SK-N-SH (cell line): ENCODE data around the gene PTPN12. TPM values are rescaled to one million over a fixed set of nuclear protein-coding genes. Genes with fewer than 3 reads are reported as not detected.
"Not testable (repeated sequence)": the region's sequence is repeated elsewhere in the genome, so short reads cannot be mapped to it uniquely, and the experiment has no call there.

ENCODE experiments used
- CTCF ChIA-PET: fragments of 300-600, 350-600 bp; formaldehyde crosslinking; extraction: SDS; loops from one replicate; lab custom pipeline; 2021; lab: Yijun Ruan, JAX
- POLR2A ChIA-PET: fragments of 350-600 bp; sonication (Branson Sonifier 250); formaldehyde crosslinking; extraction: SDS; loops from one replicate; lab custom pipeline; 2020; ENCODE audit warnings: antibody characterized with exemption, inconsistent platforms; lab: Yijun Ruan, JAX
- DNase-seq: peaks from one replicate; pipeline ENCODE4 v3.0.0; 2012
- H2AFZ ChIP-seq: fragments of 200-600 bp; sonication (generic); 2 replicates; pipeline ENCODE4 v1.8.1; 2016; ENCODE audit warnings: antibody characterized with exemption, mild to moderate bottlenecking, low read depth
- H3F3A ChIP-seq: fragments of 200-600 bp; sonication (generic); replicated peaks from 2 replicates; pipeline ENCODE3; 2016; ENCODE audit warnings: antibody characterized with exemption, mild to moderate bottlenecking; ENCODE audit not compliant: insufficient read depth
- H3K27ac ChIP-seq, 2 experiments: fragments of 200-500 bp in 1 of 2; fragments of 200-600 bp in 1 of 2; sonication (Bioruptor generic) in 1 of 2; sonication (generic), shearing (Covaris generic) in 1 of 2; 2 replicates each; pipeline versions ENCODE4 v1.5.1 to v1.6.1; 2014 to 2016; ENCODE audit warnings: low read depth in 2 of 2, inconsistent platforms in 1 of 2, low read length in 1 of 2, mild to moderate bottlenecking in 1 of 2, mixed read lengths in 1 of 2
- H3K27me3 ChIP-seq: fragments of 200-600 bp; sonication (generic), shearing (Covaris generic); 2 replicates; pipeline ENCODE4 v1.6.1; 2016; ENCODE audit warnings: mixed run types; ENCODE audit not compliant: insufficient read depth
- H3K36me3 ChIP-seq, 2 experiments: fragments of 200-500 bp in 1 of 2; fragments of 200-600 bp in 1 of 2; sonication (Bioruptor generic) in 1 of 2; sonication (generic) in 1 of 2; replicated peaks in 1 of 2; 2 replicates each; pipeline versions ENCODE3 to v1.5.1; 2014 to 2016; ENCODE audit warnings: low read length in 1 of 2, mild to moderate bottlenecking in 1 of 2; ENCODE audit not compliant: insufficient read depth in 2 of 2, control insufficient read depth in 1 of 2
- H3K4me1 ChIP-seq, 2 experiments: fragments of 200-500 bp in 1 of 2; fragments of 200-600 bp in 1 of 2; sonication (Bioruptor generic) in 1 of 2; sonication (generic), shearing (Covaris generic) in 1 of 2; 2 replicates each; pipeline versions ENCODE4 v1.5.1 to v1.6.1; 2014 to 2016; ENCODE audit warnings: low read depth in 1 of 2, low read length in 1 of 2, mixed run types in 1 of 2; ENCODE audit not compliant: insufficient read depth in 2 of 2, control insufficient read depth in 1 of 2
- H3K4me2 ChIP-seq: fragments of 200-600 bp; sonication (generic), shearing (Covaris generic); 2 replicates; pipeline ENCODE4 v1.6.1; 2017; ENCODE audit warnings: mixed run types
- H3K4me3 ChIP-seq, 2 experiments: fragments of 200-500 bp in 1 of 2; fragments of 200-600 bp in 1 of 2; sonication (Bioruptor generic) in 1 of 2; sonication (generic), shearing (Covaris generic) in 1 of 2; 2 replicates each; pipeline versions ENCODE4 v1.5.1 to v1.8.1; 2014 to 2016; ENCODE audit warnings: low read depth in 2 of 2, inconsistent platforms in 1 of 2, low read length in 1 of 2, mild to moderate bottlenecking in 1 of 2, mixed read lengths in 1 of 2, moderate library complexity in 1 of 2
- H3K79me2 ChIP-seq: fragments of 200-600 bp; sonication (generic); 2 replicates; pipeline ENCODE4 v1.8.1; 2017; ENCODE audit warnings: mild to moderate bottlenecking; ENCODE audit not compliant: insufficient read depth
- H3K9ac ChIP-seq: fragments of 200-600 bp; sonication (generic); 2 replicates; pipeline ENCODE4 v1.6.1; 2017; ENCODE audit warnings: mixed run types
- H3K9me2 ChIP-seq: fragments of 200-600 bp; sonication (generic); 2 replicates; pipeline ENCODE4 v1.6.1; 2017; ENCODE audit warnings: mixed run types
- H3K9me3 ChIP-seq: fragments of 200-600 bp; sonication (generic); 2 replicates; pipeline ENCODE4 v1.6.1; 2017; ENCODE audit warnings: mixed run types, mild to moderate bottlenecking, moderate library complexity
- H4K20me1 ChIP-seq: fragments of 200-600 bp; sonication (generic); 2 replicates; pipeline ENCODE4 v1.6.1; 2017; ENCODE audit warnings: mild to moderate bottlenecking, mixed run types; ENCODE audit not compliant: insufficient read depth
- CTCF ChIP-seq: fragments of 200-600 bp; sonication (generic); IDR thresholded peaks from 2 replicates; pipeline ENCODE4 v1.6.1; 2017; ENCODE audit warnings: antibody characterized with exemption, mild to moderate bottlenecking, moderate library complexity
- ELF1 ChIP-seq: IDR thresholded peaks from 2 replicates; pipeline ENCODE4 v1.4.0; 2012
- EP300 ChIP-seq, 2 experiments: IDR thresholded peaks; 2 replicates each; pipeline versions ENCODE4 v1.4.0 to v1.6.1; 2012; ENCODE audit warnings: borderline replicate concordance in 1 of 2, low read depth in 1 of 2, low read length in 1 of 2
- FOXJ3 ChIP-seq: sonication (generic); formaldehyde crosslinking; IDR thresholded peaks from 2 replicates; pipeline ENCODE4 v1.5.1; 2020; ENCODE audit warnings: mild to moderate bottlenecking, missing genetic modification reagents
- FOXM1 ChIP-seq: IDR thresholded peaks from 2 replicates; pipeline ENCODE4 v1.4.0; 2012; ENCODE audit warnings: low read depth, mild to moderate bottlenecking
- GATA2 ChIP-seq: sonication (generic); formaldehyde crosslinking; IDR thresholded peaks from 2 replicates; pipeline ENCODE4 v1.5.0; 2020; ENCODE audit warnings: mild to moderate bottlenecking, missing genetic modification reagents
- MEF2A ChIP-seq: IDR thresholded peaks from 2 replicates; pipeline ENCODE4 v1.4.0; 2012; ENCODE audit warnings: low read depth, borderline replicate concordance
- MXI1 ChIP-seq: IDR thresholded peaks from 2 replicates; pipeline ENCODE4 v1.6.1; 2012; ENCODE audit warnings: mild to moderate bottlenecking, low read depth, low read length, improper control_type of control experiment
- PBX3 ChIP-seq: IDR thresholded peaks from 2 replicates; pipeline ENCODE4; 2012
- POLR2AphosphoS5 ChIP-seq: IDR thresholded peaks from 2 replicates; pipeline ENCODE4 v1.6.1; 2012; ENCODE audit warnings: low read depth, low read length
- RAD21 ChIP-seq: IDR thresholded peaks from 2 replicates; pipeline ENCODE4 v1.6.1; 2012; ENCODE audit warnings: mild to moderate bottlenecking, low read length
- RCOR1 ChIP-seq: fragments of 150-350 bp; IDR thresholded peaks from 2 replicates; pipeline ENCODE4 v1.6.1; 2017; ENCODE audit warnings: antibody characterized with exemption, low read length
- RFX5 ChIP-seq: IDR thresholded peaks from 2 replicates; pipeline ENCODE4 v1.6.1; 2012; ENCODE audit warnings: mild to moderate bottlenecking, improper control_type of control experiment, low read length
- RXRA ChIP-seq: IDR thresholded peaks from 2 replicates; pipeline ENCODE4 v1.4.0; 2012; ENCODE audit warnings: low read depth, mild to moderate bottlenecking, borderline replicate concordance
- SMC3 ChIP-seq: IDR thresholded peaks from 2 replicates; pipeline ENCODE4 v1.6.1; 2012; ENCODE audit warnings: low read depth, low read length, improper control_type of control experiment
- TAF1 ChIP-seq: IDR thresholded peaks from 2 replicates; pipeline ENCODE4 v1.6.1; 2012; ENCODE audit warnings: low read depth, mild to moderate bottlenecking, low read length, moderate library complexity, borderline replicate concordance
- TEAD4 ChIP-seq: IDR thresholded peaks from 2 replicates; pipeline ENCODE4 v1.4.0; 2012; ENCODE audit warnings: mild to moderate bottlenecking, borderline replicate concordance; ENCODE audit not compliant: insufficient read depth
- WGBS: methylation state at CpG from one replicate; pipeline ENCODE4 v1.1.6; 2017; ENCODE audit warnings: low lambda C conversion rate; 5-methylcytosine and 5-hydroxymethylcytosine counted together
- polyA plus RNA-seq, 3 experiments: library from polyadenylated mRNA; depleted of rRNA; stranded (reverse); fragments of >200 nt; gene quantifications; 2 replicates each; pipeline ENCODE4 v1.2.3, GENCODE V29; 2012
- TF ChIP-seq, protein P1 (sequence below): fragments of 150-350 bp; IDR thresholded peaks from 2 replicates; pipeline ENCODE4 v1.6.1; 2017; ENCODE audit warnings: antibody characterized with exemption, low read length, low read depth, borderline replicate concordance

PTPN12 gene
- polyA plus RNA-seq, 1 of the 3 experiments (the other 2 are of a cell fraction), result 23.3 TPM

- peak; percentile 61 for DNase-seq
- no peak overlapping the region for H2AFZ ChIP-seq
- H3K27ac ChIP-seq, result no peak overlapping the region
- peaks cover 3 to 47% of the 10 kb centered on the region in 2 experiments for H3K36me3 ChIP-seq
- TF ChIP-seq RCOR1 (no peak), SMC3 (peak; percentile 50), RAD21 (peak; percentile 73), PBX3 (peak; percentile 79), CTCF (peak; percentile 97), POLR2AphosphoS5 (no peak)
- TF ChIP-seq, all 33 proteins: peak for 4
- peaks cover 43% of the 10 kb centered on the region for H3F3A ChIP-seq
- H4K20me1 ChIP-seq, result no peaks in the 10 kb centered on the region
- no peaks in the 10 kb centered on the region for H3K9me3 ChIP-seq
- 31% methylated on average over 3 of the region's 3 CpGs for WGBS
- no peak overlapping the region for H3K9ac ChIP-seq
- H3K27me3 ChIP-seq, result no peaks in the 10 kb centered on the region
- H3K4me3 ChIP-seq, result no peak overlapping the region; a peak in 1 of 4 replicates
- ChIA-PET CTCF (interaction anchor here (0.6 to 15.2 kb wide), 94 partner anchors 8 to 839 kb away, joined by 3 to 392 read pairs (median 4); partner anchors contain the start of genes PHTF2, RSBN1L and TMEM60), POLR2A (interaction anchor here (1.5 kb wide), 1 partner anchor 105 kb away, joined by 3 read pairs; no protein-coding TSS in a partner anchor)
- no peaks in the 10 kb centered on the region for H3K9me2 ChIP-seq
- peaks cover 0 to 7% of the 10 kb centered on the region in 2 experiments; a peak in 1 of 4 replicates for H3K4me1 ChIP-seq
- H3K79me2 ChIP-seq, result peaks cover 3% of the 10 kb centered on the region; the same call in 1 of the 2 replicates
- H3K4me2 ChIP-seq, result no peak overlapping the region
Measured at GRCh38 chr7:77651575-77652162, 114.6 kb downstream of the PTPN12 start.

DNA sequence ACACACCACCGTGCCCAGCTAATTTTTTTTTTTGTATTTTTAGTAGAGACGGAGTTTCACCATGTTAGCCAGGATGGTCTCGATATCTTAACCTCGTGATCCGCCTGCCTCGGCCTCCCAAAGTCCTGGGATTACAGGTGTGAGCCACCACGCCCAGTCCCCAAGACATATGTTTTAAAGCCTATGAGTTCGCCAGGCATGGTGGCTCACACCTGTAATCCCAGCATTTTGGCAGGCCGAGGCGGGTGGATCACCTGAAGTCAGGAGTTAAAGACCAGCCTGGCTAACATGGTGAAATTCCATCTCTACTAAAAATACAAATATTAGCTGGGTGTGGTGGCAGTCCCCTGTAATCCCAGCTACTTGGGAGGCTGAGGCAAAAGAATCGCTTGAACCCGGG, 115.7 kb downstream of the PTPN12 start:
- DNase-seq, H3K27ac ChIP-seq, H4K20me1 ChIP-seq, POLR2A ChIA-PET, H3K4me3 ChIP-seq, H2AFZ ChIP-seq, H3K79me2 ChIP-seq, H3K9ac ChIP-seq, H3K9me3 ChIP-seq, H3K4me2 ChIP-seq, H3K9me2 ChIP-seq, H3K27me3 ChIP-seq, H3K4me1 ChIP-seq: not testable (repeated sequence)
- 97% methylated on average over 12 of the region's 12 CpGs for WGBS
- Histone ChIP-seq H3K36me3 (peaks cover 3 to 46% of the 10 kb centered on the region in 2 experiments), H3F3A (peaks cover 48% of the 10 kb centered on the region)
- CTCF ChIA-PET, result interaction anchor here (0.7 to 15.2 kb wide), 13 partner anchors 7 to 283 kb away, joined by 3 to 392 read pairs (median 14); partner anchors contain the start of gene RSBN1L

- POLR2A ChIA-PET, result no interaction called here
- Histone ChIP-seq H3K4me2 (no peak overlapping the region), H3K9me2 (no peaks in the 10 kb centered on the region), H4K20me1 (no peaks in the 10 kb centered on the region), H3K4me1 (peaks cover 0 to 7% of the 10 kb centered on the region in 2 experiments; a peak in 1 of 4 replicates), H3K9me3 (no peaks in the 10 kb centered on the region), H3F3A (peaks cover 47% of the 10 kb centered on the region), H2AFZ (no peak overlapping the region), H3K36me3 (peaks cover 3 to 51% of the 10 kb centered on the region in 2 experiments), H3K27ac (no peak overlapping the region), H3K4me3 (no peak overlapping the region), H3K9ac (no peak overlapping the region), H3K79me2 (peaks cover 3% of the 10 kb centered on the region; the same call in 1 of the 2 replicates), H3K27me3 (no peaks in the 10 kb centered on the region)
- no peak for DNase-seq
- CTCF ChIA-PET, result interaction anchor here (0.7 to 15.2 kb wide), 7 partner anchors 15 to 287 kb away, joined by 3 to 392 read pairs (median 4); no protein-coding TSS in a partner anchor
- 100% methylated on average over 2 of the region's 2 CpGs for WGBS
- no peak for TF ChIP-seq TEAD4
- TF ChIP-seq, protein P1, sequence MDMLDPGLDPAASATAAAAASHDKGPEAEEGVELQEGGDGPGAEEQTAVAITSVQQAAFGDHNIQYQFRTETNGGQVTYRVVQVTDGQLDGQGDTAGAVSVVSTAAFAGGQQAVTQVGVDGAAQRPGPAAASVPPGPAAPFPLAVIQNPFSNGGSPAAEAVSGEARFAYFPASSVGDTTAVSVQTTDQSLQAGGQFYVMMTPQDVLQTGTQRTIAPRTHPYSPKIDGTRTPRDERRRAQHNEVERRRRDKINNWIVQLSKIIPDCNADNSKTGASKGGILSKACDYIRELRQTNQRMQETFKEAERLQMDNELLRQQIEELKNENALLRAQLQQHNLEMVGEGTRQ, result no peak
- no peak for TF ChIP-seq RCOR1
- no peak for TF ChIP-seq FOXM1
- TF ChIP-seq RXRA, result no peak
- no peak for TF ChIP-seq EP300 (IDR thresholded peaks at IDR 0.05; ENCODE audit: borderline replicate concordance in 1 of 2, low read depth in 1 of 2, low read length in 1 of 2)
- TF ChIP-seq MXI1, result no peak
- TF ChIP-seq TAF1, result no peak
- TF ChIP-seq ELF1, result no peak
- no peak for TF ChIP-seq RFX5
- TF ChIP-seq POLR2AphosphoS5, result no peak
- no peak for TF ChIP-seq FOXJ3 (CRISPR knock-in tag)
- no peak for TF ChIP-seq GATA2 (CRISPR knock-in tag)
- no peak for TF ChIP-seq MEF2A
- TF ChIP-seq SMC3, result no peak
Measured at GRCh38 chr7:77653572-77653971, 116.5 kb downstream of the PTPN12 start.
